ENCODE data around the gene SLC22A5.

Gene SLC22A5

GRCh38 chr5:132368186-132368585, 1.3 kb upstream of the SLC22A5 start:
- DNase-seq: no peak

GRCh38 chr5:132369007-132369473, 470 bp upstream of the SLC22A5 start:
- DNase-seq: no peak

- DNase-seq: no peak
Observed at GRCh38 chr5:132370181-132370970, 866 bp downstream of the SLC22A5 start.

GRCh38 chr5:132370971-132371602, 1.6 kb downstream of the SLC22A5 start:
- DNase-seq: no peak

- DNase-seq: no peak
Observed at GRCh38 chr5:132371603-132371994, 2.1 kb downstream of the SLC22A5 start.

- DNase-seq: no peak
Observed at GRCh38 chr5:132372127-132372526, 2.6 kb downstream of the SLC22A5 start.

- no peak for DNase-seq
Observed at GRCh38 chr5:132372542-132372941, 3.0 kb downstream of the SLC22A5 start.

- DNase-seq: no peak
Observed at GRCh38 chr5:132375957-132376356, 6.4 kb downstream of the SLC22A5 start.

GRCh38 chr5:132376694-132377641, 7.5 kb downstream of the SLC22A5 start:
- no peak for DNase-seq

- no peak for DNase-seq
Observed at GRCh38 chr5:132377738-132378137, 8.2 kb downstream of the SLC22A5 start.

- DNase-seq: no peak
Observed at GRCh38 chr5:132378580-132378979, 9.1 kb downstream of the SLC22A5 start.

GRCh38 chr5:132380047-132380446, 10.5 kb downstream of the SLC22A5 start:
- no peak for DNase-seq

GRCh38 chr5:132380741-132381140, 11.2 kb downstream of the SLC22A5 start:
- no peak for DNase-seq

GRCh38 chr5:132381614-132382013, 12.1 kb downstream of the SLC22A5 start:
- no peak for DNase-seq

GRCh38 chr5:132383261-132383660, 13.8 kb downstream of the SLC22A5 start:
- DNase-seq: no peak

GRCh38 chr5:132383984-132384383, 14.5 kb downstream of the SLC22A5 start:
- no peak for DNase-seq

- no peak for DNase-seq
Observed at GRCh38 chr5:132384506-132385050, 15.1 kb downstream of the SLC22A5 start.

- DNase-seq: no peak
Observed at GRCh38 chr5:132385326-132386105, 16.0 kb downstream of the SLC22A5 start.

- DNase-seq: no peak
Observed at GRCh38 chr5:132386644-132387286, 17.3 kb downstream of the SLC22A5 start.

GRCh38 chr5:132387640-132388117, 18.2 kb downstream of the SLC22A5 start:
- DNase-seq: peak; percentile 54

All from amniotic stem cell (primary cell).